Mucosa of gallbladder (tissue), 1 donor: ENCODE measurements around the gene AGPAT2. TPM values are rescaled to one million over a fixed set of nuclear protein-coding genes. Genes with fewer than 3 reads are reported as not detected.

ENCODE experiments used
- DNase-seq: peaks from one replicate; pipeline ENCODE4 v3.0.0-alpha.2; 2020; ENCODE audit warnings: low spot score
- total RNA-seq: library from RNA; stranded (reverse); gene quantifications from one replicate; pipeline ENCODE4 v1.2.1, GENCODE V29; 2021
- donor health status: DM: no; HTN: no; CAD: no.

AGPAT2 gene
- total RNA-seq, 1 donor from 2014 or later: 81.7 TPM

DNA sequence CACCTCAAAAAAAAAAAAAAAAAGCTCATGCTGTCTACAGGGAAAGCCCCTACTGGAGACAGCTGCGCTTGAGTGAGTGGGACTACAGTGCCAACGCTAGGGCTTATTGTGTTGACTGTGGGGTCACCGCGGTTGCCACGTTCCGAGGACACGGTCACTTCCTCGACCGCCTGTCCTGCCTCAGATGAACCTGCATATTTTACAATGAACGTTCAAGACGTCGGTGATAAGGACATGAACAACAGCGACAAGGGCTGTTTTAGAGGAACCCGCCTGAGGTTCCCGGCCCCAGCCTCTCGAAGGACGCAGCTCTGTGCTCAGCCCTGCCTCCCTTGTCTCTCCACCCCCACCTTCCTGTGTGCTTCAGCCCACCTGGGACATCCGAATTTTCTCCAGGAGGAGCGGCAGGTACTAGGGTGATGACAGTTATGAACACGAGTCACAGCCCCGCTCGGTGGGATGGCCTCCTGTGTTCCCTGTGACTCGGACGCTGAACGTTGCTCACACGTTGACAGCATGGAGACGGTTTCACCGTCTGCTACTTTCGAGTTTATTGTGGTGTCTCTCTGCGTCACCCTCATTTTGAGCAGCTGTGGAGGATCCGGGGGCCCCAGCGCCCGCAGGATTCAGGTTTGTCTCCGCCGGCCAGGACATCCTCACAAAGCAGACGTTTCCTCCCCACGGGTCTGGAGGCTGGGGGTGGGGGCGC lies 13.9 kb upstream of the AGPAT2 start:
- DNase-seq: no peak

DNA sequence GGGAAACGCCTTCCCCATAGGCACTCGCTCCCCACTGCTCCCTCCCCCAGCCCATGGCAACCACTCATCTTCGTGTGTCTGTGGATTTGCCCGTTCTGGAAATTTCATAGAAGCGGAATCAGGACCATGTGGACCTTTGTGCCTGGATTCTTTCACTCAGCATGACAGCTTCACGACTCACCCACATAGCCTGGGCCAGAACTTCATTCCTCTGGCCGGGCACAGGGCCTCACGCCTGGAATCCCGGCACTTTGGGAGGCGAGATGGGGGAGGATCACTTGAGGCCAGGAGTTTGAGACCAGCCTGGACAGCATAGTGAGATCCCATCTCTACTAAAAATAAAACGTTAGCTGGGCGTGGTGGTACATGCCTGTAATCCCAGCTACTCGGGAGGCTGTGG lies 13.0 kb upstream of the AGPAT2 start:
- DNase-seq: no peak

DNA sequence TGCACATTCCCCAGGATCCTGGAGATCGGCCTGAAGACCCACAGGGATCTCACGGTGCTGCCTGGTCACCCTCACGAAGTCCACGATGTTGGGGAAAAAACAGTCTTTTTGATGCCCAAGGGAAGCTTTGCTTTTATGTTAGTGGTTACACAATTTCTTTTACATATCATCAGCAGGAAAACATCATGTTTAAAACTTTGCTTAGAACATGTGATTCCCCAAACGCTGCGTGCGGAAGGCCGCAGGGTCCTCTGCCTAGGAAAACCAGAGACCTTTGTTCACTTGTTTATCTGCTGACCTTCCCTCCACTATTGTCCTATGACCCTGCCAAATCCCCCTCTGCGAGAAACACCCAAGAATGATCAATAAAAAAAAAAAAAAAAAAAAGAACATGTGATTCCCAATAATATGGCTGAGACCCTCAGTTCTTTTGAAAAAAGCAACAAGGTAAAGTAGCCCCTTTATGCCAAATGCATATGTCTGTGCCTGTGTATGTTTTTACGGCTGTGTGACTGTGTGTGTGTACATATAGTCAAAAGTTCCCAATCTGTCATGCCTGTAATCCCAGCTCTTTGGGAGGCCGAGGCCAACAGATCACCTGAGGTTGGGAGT lies 11.5 kb upstream of the AGPAT2 start:
- DNase-seq: no peak

DNA sequence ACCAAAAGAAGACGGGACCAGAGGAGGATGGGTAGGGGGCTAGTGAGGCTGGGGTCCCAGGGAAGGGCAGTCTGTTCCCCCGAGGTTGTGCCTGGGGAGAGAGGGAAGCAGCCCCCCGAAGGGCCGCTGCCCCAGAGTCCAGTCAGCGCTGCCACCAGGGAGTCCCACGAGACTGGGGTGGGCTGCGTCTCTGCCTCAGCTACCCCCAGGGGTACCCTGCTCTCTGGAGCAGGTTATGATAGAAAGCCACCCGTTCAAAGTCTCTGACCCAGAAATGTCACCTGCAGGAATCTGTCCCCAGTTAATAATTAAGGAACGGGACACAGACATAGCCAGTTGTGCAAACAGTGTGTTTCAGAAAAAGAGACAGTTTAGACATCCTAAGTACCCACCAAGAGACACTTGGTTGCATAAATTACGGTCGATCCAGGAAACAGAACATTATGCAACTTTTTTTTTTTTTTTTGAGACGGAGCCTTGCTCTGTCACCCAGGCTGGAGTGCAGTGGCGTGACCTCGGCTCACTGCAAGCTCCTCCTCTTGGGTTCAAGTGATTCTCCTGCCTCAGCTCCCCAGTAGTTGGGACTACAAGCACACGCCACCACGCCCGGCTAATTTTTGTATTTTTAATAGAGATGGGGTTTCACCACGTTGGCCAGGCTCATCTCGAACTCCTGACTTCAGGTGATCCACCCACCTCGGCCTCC lies 10.7 kb upstream of the AGPAT2 start:
- no peak for DNase-seq

DNA sequence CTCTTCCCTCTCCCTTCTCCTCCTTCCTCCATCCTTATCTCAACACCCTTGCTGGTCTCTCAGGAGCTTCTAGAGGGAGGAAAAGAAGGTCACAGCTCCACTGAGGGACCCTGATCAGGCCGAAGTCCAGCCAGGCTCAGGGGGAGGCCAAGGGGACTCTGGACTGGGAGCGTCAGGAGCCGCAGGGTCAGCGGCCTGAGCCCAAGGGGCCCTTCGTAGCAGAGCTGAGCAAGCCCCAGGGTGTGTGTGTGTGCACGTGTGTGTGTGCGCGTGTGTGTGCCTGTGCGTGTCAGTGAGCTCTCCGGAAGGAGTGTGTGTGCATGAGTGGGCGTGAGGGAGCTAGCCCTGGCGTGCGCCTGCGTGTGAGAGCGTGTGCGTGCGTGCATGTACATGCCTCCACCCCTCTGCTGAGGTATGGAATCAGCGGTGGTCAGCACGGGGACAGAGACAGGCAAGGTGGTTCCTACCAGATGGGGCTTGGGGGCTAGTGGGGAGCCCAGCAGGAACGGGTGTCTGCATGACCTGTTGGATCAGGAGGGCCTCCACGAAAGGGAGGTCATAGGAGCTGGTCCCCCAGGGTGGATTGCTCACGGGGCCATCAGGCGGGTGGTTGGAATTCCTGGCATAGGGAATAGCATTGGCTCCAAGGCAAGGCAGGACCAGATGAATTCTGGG lies 10.0 kb upstream of the AGPAT2 start:
- DNase-seq: no peak

DNA sequence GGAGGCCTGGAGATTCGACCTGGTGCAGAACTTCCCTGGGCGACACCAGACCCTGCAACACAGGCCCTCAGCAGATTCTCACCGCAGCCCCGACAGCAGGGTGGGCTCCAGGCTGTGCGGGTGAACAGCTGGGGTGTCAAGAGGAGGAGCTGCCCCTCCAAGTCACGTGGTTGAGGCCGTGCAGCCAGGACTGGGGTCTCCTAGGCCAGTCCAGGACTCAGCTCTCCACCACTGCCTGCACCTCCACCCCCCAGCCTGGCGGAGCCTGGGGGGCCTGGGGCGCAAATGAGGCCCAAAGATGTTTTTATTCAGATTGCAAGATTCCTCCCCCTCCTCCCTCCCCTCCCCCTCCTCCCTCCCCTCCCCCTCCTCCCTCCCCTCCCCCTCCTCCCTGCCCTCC lies 9.2 kb upstream of the AGPAT2 start:
- no peak for DNase-seq

DNA sequence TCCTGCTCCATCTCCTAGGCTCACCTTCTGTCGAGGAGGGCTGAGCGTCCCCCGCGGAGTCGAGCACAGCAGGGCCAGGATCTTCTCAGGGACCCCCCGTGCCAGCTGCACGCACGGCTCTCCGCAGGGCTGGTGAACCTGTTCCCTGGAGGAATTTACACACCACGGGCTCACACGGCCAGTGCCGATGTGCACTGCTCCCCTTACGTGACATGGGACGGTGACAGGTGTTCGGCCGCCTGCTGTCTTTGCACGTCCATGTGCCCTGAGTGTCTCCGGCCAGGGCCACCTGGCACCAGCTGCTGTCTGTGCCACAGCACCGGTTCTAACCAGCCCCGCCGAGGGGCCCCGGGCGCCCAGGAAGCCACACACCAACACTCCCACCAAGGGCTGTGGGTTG lies 8.7 kb upstream of the AGPAT2 start:
- DNase-seq: no peak

DNA sequence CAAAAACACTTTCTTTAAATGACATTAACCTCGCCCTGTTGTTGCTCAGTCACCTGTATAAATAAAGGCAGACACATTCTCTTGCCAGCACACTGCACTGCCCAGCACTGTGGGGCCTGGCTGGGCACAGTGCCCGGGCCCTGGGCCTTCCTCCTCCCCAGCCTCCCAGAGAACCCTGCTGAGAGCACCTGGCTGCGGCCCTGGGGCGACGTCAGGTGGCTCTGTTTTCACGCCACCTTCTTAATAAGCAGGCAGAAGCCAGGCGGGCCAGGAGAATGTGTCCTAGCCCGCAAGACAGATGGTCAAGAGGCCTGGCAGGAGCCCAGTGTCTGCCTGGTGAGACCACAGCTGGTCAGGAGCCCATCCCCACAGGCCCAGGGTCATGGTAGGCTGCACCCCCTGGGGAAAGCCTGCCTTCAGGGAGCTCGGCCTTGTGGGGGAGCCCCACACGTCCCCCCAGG lies 8.2 kb upstream of the AGPAT2 start:
- DNase-seq: peak; percentile 86

DNA sequence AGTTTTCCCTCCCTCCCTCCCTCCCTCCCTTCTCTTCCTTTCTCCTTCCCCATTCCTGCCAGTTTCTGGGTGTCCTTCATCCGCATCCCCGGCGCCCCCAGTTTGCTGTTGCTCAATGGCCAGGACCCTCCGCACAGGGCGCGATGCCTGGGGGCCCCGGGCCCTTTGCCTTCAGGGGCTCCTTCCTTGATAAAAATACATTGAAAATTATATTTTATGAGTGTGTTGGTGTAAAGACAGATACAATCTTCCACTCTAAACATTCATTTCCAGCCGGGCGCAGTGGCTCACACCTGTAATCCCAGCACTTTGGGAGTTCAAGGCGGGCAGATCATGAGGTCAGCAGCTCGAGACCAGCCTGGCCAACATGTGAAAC lies 7.6 kb upstream of the AGPAT2 start:
- no peak for DNase-seq

DNA sequence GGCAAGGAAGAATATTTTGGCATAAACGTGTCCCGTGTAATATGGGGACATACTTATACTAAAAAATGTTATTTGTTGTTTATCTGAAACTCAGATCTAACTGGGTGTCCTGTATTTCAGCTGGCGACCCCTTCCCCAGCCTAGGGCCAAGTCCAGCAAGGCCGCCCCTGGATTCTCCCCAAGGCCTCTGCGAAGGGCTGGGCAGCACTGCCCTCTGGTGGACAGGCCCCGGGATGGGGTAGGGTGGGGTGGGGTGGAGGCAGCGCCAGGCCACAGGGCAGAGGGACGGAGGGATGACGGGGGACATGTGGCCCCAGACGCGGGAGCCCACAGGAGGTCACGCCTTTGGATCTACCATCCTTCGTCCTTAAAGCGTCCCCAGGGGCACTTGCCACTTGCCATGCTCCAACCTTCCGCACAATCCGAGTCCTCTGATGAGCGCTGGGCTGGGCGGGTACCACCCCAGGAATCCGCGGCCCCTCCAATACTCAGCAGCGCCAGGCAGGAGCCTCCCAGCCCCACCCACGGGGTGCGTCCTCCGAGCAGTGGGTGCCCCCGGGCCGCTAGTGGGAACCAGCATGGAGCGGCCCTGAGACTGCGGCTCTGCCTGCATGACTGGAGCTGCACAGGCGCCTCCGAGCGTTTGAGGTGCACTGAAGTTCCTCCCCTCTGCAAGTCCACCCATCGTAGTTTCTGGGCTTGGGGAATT lies 7.1 kb upstream of the AGPAT2 start:
- no peak for DNase-seq

DNA sequence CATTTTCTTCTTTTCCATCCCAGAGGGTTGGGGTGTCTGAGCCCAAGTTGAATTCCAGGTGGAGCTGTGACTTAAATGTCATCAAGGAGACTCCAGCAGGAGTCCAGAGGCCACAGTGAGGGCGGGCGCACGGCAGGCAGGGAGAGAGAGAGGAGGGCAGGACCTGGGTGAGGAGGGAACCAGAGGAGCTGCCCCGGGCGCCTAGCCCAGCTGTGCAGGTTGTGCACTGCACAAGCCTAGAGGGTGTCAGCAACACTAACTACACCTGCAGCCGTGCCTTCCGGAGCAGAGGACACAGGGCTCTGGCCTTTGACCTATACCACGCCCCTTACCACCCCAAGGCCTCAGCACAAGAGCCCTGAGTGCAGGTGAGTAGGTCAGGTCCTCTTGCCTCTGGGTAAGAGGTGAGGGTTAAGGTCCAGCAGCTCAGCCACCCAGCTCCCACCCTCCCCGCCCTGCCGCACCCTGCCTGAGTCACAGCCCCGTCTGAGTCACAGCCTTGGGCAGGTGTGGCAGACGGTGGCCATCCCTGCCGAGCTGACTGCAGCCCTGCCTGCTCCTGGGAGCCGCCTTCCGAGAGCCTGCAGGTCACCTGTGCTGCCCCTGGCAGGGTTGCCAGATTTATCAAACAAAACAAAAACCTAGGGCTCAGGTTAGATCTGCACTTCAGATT lies 6.4 kb upstream of the AGPAT2 start:
- peak; percentile 81 for DNase-seq

DNA sequence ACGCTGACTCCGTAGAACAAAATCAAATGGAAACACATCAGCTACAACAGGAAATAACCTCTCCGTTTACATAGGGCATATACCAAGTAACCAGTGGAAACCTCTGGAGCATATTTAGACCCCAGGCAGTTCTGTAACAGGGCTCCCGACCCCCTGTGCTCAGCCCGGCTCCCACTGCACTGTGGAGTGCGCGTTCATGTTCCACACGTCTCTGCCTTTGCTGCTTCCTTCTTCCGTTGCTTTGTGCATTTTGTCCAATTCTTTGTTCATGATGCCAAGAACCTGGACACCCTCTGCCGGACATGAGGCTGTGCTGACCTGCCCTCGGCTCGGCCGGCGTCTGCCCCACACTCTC lies 5.9 kb upstream of the AGPAT2 start:
- no peak for DNase-seq

DNA sequence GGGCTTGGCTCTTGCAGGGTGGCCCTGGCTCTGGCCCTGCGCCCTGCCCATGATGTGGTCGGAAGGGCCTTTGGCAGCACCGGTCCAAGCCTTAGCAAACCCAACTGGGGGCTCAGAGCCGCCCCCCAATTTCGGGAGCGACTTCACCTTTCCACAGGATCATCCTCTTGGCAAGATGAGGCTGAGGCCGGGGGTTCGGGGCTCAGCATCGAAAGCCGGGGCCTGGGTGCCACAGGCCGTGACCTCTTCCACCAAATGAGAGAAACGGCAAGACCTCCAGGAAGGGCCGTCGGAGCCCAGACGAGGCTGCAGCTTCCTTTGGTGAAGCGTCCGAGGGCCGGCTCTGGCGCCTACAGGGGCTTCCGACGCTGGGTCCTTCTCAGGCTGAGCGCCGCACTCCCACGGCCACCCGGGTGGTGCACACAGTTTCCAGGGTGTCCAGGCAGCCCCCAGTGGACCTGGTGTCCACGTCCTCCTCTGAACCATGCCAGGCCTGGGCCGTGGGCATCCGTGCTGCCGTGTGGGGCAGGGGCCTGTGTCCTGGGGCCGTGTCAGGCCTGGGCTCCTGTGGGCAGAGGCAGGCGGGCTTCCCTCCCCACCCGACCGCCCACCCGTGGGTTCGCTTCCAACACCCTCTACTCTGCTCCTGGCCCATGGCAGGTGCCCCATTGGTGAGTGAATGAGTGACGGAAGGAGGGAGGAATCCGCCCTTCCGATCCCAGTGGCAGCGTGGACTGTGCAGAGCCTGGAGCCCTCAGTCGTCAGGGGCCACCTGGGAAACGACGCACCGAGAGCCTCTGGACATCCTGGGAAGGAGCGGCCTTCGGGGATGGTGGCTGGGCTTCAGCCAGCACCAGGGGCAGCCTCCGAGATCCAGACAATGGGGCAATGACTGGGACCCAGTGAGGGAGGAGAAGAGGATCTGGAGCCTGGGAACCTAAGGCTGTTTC lies 5.2 kb upstream of the AGPAT2 start:
- DNase-seq: no peak

DNA sequence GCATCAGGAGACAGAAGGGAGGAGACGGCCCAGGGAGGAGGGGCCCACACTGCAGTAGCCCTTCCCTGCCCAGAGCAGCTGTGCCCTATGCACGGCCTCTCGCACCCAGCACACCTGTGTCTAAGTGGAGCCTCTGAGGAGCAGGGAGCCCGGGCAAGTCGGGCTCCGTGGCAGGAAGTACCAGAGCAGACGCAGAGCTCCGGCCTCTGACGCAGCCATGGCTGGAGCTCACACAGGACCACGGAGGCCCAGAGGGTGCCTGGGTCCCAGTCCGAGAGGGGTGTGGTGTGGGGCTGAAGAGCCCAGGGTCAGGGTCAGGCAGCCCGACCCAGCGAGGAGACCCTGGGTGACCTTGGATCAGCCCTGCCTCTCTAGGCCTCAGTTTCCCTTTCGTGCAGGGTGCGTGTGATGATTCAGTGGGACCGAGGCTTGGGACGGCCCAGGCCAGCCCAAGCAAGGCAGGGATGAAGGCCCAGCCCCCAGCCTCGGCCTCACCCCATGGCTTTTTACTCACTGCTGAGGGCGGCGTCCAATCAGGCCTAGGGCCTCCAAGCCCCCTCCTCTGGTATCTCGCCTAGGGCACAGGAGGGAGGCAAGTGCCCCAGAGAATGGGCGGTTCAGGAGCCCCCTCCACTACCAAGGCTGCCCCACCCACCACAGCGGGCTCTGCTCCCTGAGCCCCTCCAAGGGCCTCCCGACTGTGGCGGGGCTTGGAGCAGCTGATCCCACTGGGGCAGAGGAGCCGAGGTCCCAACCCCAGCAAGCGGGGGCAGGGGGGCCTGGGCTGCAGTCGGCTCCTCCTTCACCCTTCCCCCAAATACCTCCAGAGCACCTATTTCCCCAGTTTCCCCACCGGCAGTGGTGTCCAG lies 4.3 kb upstream of the AGPAT2 start:
- DNase-seq: no peak

DNA sequence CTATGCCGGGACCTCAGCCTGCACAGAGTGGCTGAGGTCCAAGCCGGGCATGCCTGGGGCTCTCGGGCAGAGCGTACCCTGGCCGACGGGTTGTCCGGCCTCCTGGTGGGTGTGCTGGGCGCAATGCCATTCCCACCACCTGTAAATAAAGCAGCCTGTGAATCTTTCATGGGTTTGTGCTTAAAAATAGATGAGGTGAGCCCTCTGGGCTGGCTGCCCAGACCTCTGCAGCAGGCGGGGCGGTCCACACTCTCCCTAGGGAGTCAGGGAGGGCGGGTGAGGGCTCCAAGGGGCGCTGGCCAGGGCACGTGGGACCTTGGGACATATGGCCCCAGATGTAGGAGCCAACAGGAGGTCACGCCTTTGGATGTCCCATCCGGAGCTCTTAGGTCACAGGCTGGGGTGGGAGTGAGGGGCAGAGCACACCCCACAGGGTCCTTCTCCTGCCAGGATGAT lies 3.6 kb upstream of the AGPAT2 start:
- no peak for DNase-seq

DNA sequence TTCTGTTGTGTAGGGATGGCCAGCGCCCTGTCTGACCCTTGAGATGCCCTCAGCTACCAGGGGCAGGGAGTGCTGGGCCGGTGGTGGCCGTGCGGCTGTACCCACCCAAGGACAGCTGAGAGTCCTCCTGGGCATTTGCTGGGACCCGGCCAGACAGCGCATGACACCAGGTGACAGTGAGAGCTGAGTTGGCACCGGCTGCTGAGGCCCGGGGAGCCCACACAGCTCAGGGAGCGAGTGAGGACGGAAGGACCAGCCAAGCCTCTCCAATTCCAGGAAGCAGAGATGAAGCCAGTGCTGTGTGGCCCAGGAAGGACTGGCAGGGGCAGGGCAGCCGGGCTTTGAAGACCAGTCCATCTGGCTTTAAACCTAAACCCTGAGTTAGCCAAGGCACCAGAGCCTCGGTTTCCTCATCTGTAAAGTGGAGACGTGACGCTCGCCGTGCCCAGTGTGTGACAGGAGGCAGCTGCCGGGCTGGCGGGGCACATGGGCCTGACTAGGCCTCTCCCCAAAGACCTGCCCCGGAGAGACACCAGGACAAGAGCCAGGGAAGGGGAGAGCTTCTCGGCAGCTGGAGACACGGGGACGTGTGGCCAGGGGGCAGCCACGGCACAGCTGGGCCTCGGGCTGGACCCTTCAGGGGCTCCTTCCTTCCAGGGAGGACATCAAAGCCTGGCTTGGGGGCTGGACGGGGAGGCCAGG lies 3.0 kb upstream of the AGPAT2 start:
- DNase-seq: no peak

DNA sequence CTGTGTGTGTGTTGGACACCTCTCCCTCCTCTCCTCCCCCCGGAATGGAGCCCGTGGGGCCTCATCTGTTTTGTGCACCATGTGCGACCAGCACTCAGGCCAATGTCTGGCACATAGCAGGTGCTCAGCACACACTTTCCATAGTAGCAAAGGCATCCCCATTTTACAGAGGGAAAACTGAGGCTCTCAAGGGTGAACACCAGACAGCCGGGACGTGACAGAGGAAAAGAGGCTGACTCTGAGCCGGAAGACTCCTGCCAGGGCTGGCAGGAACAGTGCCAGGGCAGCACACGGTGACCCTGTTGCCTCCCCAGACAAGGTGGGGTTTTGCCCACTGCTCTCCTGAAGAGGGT lies 1.8 kb upstream of the AGPAT2 start:
- DNase-seq: no peak

DNA sequence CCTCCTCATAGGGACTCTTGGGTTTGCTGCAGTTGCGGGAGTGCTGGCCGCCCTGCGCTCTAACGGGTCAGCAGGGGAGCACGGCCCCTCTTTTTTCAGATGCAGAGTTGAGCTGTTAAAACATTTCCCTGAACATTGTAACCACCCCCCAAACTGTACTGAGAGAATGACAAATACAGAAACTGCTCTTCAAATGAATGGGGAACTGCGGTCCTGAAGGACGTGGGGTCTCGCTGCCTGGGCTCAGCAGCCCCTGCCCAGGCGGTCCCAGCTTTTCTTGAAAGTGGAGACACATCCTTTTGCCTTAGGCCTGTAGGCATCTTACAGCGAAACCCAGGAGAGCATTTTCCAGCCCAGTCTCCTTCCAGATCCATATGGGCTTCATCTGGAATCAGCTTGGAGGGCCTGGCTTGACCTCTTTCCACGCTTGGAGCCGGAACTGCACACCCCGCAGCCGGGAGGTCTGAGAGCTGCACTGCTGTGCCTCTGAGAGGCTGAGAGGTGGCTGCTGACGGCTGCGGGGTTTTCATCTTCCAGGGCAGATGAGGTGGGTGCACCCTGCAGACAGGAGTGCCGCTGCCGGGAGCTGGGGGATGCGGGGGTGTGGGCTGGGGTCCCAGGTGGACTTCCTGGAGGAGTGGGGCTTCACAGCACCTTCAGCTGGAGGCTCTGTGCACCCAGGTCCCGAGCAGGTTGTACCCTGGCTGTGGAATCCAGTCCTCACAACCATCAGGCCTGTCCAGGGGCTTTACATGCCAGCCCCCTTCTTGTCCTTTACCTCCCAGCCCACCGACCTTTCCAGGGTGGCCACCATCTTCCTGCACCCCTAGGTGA lies 1.2 kb upstream of the AGPAT2 start:
- no peak for DNase-seq
